Testis (tissue), 3 donors: ENCODE measurements around the gene TPSAB1. TPM values are rescaled to one million over a fixed set of nuclear protein-coding genes. Genes with fewer than 3 reads are reported as not detected.
"Not testable (repeated sequence)": the region's sequence is repeated elsewhere in the genome, so short reads cannot be mapped to it uniquely, and the experiment has no call there.

Source experiments
- DNase-seq: peaks from one replicate; pipeline ENCODE4 v3.0.0-alpha.2; 2019
- H3K27ac ChIP-seq, 2 donors: fragments of 200-600 bp; sonication (generic); one replicate each; pipeline ENCODE4 v1.5.1; 2019
- H3K27me3 ChIP-seq: fragments of 200-600 bp; sonication (generic); one replicate; pipeline ENCODE4 v1.5.1; 2019
- H3K36me3 ChIP-seq: fragments of 200-600 bp; sonication (generic); one replicate; pipeline ENCODE4 v1.5.1; 2017; ENCODE audit warnings: low read depth; ENCODE audit errors: missing control alignments
- H3K4me1 ChIP-seq: fragments of 200-600 bp; sonication (generic); one replicate; pipeline ENCODE4 v1.5.1; 2019
- H3K4me3 ChIP-seq, 2 donors: fragments of 200-600 bp; sonication (generic); one replicate each; pipeline ENCODE4 v1.5.1; 2017 to 2019
- H3K9me3 ChIP-seq: fragments of 200-600 bp; sonication (generic); one replicate; pipeline ENCODE4 v1.5.1; 2017
- POLR2A ChIP-seq: fragments of 450-650 bp; IDR thresholded peaks from one replicate; pipeline ENCODE4 v1.6.1; 2017; ENCODE audit warnings: antibody characterized with exemption, mild to moderate bottlenecking, moderate library complexity
- WGBS, 2 donors: methylation state at CpG; one replicate each; pipeline ENCODE4 v1.1.5; 2018; 5-methylcytosine and 5-hydroxymethylcytosine counted together
- intact Hi-C: fragments of 100-400 bp; cut with DNase I; formaldehyde crosslinking; loops from one replicate; pipeline ENCODE4 v1.15.1; 2023; ENCODE audit warnings: low total_unique reads
- polyA plus RNA-seq: library from polyadenylated mRNA; stranded (reverse); fragments of 350-450 nt; fragmentation: Illumina TruSeq; extraction: RNeasy Lipid Tissue Mini Kit (QIAGEN cat#74804); gene quantifications from one replicate; pipeline ENCODE4 v1.2.3, GENCODE V29; 2014; ENCODE audit warnings: low read depth, low replicate concordance; ENCODE audit not compliant: insufficient read depth
- total RNA-seq, 2 donors: library from RNA; depleted of rRNA; stranded (reverse); fragments of >200 nt; gene quantifications; one replicate each; pipeline ENCODE4 v1.2.3, GENCODE V29; 2016
- TF ChIP-seq, protein P1 (sequence below), 3 experiments: fragments of 450-650 bp in 2 of 3; fragments of 200-600 bp in 1 of 3; sonication (generic) in 1 of 3; IDR thresholded peaks; one replicate each; pipeline ENCODE4 v1.5.1; 2016 to 2019; ENCODE audit warnings: antibody characterized with exemption in 3 of 3, mild to moderate bottlenecking in 2 of 3, moderate library complexity in 1 of 3

TPSAB1 gene
- total and polyA plus RNA-seq, 3 donors from 2014 or later: 11.7 to 32.0 (median 12.2) TPM

DNA sequence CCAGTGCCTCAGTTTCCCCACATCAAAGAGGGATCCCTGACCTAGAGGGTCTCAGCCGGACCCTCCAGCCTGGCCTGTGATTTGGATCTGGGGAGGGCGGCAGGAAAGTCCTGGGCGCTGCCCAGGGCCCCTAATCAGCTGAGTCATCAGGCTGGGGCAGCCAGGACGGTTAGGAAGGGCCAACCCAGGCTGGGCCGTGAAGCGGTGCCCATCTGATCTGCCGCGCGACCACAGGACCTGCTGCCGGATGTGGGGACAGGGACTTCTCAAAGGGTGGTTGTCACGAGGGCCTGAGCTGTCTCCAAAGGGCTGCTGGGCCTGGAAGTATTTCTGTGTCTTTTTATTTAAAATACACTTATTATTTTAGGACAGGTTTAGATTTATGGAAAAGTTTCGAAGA is 4.4 kb downstream of the TPSAB1 start:
- no peaks in the 10 kb centered on the region for H3K36me3 ChIP-seq
- H3K4me1 ChIP-seq: no peaks in the 10 kb centered on the region
- TF ChIP-seq, protein P1, sequence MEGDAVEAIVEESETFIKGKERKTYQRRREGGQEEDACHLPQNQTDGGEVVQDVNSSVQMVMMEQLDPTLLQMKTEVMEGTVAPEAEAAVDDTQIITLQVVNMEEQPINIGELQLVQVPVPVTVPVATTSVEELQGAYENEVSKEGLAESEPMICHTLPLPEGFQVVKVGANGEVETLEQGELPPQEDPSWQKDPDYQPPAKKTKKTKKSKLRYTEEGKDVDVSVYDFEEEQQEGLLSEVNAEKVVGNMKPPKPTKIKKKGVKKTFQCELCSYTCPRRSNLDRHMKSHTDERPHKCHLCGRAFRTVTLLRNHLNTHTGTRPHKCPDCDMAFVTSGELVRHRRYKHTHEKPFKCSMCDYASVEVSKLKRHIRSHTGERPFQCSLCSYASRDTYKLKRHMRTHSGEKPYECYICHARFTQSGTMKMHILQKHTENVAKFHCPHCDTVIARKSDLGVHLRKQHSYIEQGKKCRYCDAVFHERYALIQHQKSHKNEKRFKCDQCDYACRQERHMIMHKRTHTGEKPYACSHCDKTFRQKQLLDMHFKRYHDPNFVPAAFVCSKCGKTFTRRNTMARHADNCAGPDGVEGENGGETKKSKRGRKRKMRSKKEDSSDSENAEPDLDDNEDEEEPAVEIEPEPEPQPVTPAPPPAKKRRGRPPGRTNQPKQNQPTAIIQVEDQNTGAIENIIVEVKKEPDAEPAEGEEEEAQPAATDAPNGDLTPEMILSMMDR (IDR thresholded peaks at IDR 0.05): no peak
- no peak for TF ChIP-seq POLR2A
- H3K4me3 ChIP-seq: no peak overlapping the region
- intact Hi-C loops: no loop called here
- H3K9me3 ChIP-seq: no peaks in the 10 kb centered on the region
- DNase-seq: no peak
- H3K27ac ChIP-seq: no peak overlapping the region
- H3K27me3 ChIP-seq: no peaks in the 10 kb centered on the region
- WGBS, 2 donors: 84 to 90% methylated on average over 9 to 12 of the region's 12 CpGs

- intact Hi-C loops: no loop called here
- no peak for DNase-seq
- Histone ChIP-seq H3K4me1 (no peaks in the 10 kb centered on the region), H3K27ac (no peak overlapping the region), H3K9me3 (no peaks in the 10 kb centered on the region), H3K4me3 (no peak overlapping the region), H3K27me3 (no peaks in the 10 kb centered on the region), H3K36me3 (no peaks in the 10 kb centered on the region)
- no peak for TF ChIP-seq POLR2A
- WGBS, 2 donors: 51 to 60% methylated on average over 13 to 22 of the region's 22 CpGs
These were observed 5.0 kb downstream of the TPSAB1 start for GRCh38 chr16:1245452-1246020.

DNA sequence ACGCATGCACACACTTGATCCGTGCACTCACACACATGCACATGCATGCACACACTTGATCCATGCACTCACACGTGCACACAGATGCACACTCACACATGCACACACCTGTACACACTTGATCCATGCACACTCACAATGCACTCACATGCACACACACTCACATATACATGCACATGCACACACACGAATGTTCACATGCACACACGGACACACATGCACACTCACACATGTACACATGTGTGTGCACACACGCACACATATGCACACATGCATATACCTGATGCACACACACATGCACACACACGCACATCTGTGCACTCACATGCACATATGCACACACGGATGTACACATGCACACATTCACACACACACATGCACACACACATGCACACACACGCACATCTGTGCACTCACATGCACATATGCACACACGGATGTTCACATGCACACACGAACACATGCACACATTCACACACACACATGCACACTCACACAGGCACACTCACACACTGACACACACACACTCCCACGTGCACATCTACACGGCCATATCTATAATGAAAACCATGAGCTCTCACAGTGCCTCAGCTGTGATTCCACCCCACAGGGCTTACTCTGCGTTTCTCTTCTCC is 7.5 kb downstream of the TPSAB1 start:
- WGBS, 2 donors: 47 to 73% methylated on average over 13 of the region's 14 CpGs
- not testable (repeated sequence) for H3K27ac ChIP-seq, DNase-seq

GRCh38 chr16:1249031-1249755 is 8.7 kb downstream of the TPSAB1 start:
- H3K9me3 ChIP-seq, H3K27me3 ChIP-seq, H3K36me3 ChIP-seq, DNase-seq, intact Hi-C loops, H3K4me3 ChIP-seq, H3K27ac ChIP-seq, H3K4me1 ChIP-seq: not testable (repeated sequence)
- no CpG with 5 or more reads among the region's 43 CpGs for WGBS, 2 donors

More for the DNA sequence above, 7.5 kb downstream of the TPSAB1 start:
- H3K4me1 ChIP-seq, H3K27me3 ChIP-seq, H3K36me3 ChIP-seq, H3K4me3 ChIP-seq, H3K9me3 ChIP-seq, intact Hi-C loops: not testable (repeated sequence)

DNA sequence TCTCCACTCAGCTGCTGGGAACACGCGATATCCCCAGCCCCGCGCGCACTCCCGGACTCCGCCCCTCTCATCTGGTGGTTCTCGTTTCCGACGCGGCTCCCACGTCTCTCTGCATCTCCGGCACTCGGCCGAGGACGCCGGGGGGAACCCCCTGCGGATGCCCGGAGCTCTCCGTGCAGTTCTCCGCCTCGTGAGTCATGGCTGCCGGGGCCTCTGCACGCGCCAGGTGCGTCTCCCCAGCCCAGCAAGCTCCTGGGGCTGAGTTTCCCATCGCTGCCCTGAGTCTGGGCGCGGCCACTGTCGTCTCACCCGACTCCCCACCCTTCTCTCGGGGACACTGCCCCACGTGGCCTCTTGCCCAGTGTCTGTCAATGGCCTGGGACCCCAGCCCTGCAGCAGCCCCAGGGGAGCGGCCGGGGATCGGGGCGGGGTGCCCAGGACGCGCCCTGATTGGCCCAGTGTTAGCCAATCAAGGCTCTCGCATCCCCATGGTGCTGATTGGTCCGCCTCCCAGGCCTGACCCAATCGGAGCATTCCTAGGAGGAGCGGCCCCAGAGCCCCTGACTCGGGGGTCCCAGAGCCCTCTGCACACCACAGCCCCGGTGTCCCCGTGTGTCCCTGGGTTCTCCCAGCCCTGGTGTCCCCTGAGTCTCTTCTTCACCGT is 13.3 kb downstream of the TPSAB1 start:
- H3K4me3 ChIP-seq, H3K27me3 ChIP-seq, H3K4me1 ChIP-seq, intact Hi-C loops, DNase-seq, H3K36me3 ChIP-seq, H3K27ac ChIP-seq, H3K9me3 ChIP-seq: not testable (repeated sequence)
- WGBS, 2 donors: no CpG with 5 or more reads among the region's 47 CpGs

DNA sequence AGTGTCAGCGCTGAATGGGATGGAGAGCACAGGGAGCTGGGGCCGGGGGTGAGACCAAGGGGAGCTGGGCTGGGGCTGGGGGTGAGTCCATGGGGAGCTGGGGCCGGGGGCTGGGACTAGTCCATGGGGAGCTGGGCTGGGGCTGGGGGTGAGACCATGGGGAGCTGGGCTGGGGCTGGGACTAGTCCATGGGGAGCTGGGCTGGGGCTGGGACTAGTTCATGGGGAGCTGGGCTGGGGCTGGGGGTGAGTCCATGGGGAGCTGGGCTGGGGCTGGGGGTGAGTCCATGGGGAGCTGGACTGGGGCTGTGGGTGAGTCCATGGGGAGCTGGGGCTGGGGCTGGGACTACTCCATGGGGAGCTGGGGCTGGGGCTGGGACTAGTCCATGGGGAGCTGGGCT is 14.3 kb downstream of the TPSAB1 start:
- H3K27me3 ChIP-seq, H3K4me3 ChIP-seq, H3K27ac ChIP-seq, H3K36me3 ChIP-seq, intact Hi-C loops, H3K9me3 ChIP-seq, H3K4me1 ChIP-seq, DNase-seq: not testable (repeated sequence)
- WGBS, 2 donors: 75 to 80% methylated on average over 1 to 2 of the region's 3 CpGs

DNA sequence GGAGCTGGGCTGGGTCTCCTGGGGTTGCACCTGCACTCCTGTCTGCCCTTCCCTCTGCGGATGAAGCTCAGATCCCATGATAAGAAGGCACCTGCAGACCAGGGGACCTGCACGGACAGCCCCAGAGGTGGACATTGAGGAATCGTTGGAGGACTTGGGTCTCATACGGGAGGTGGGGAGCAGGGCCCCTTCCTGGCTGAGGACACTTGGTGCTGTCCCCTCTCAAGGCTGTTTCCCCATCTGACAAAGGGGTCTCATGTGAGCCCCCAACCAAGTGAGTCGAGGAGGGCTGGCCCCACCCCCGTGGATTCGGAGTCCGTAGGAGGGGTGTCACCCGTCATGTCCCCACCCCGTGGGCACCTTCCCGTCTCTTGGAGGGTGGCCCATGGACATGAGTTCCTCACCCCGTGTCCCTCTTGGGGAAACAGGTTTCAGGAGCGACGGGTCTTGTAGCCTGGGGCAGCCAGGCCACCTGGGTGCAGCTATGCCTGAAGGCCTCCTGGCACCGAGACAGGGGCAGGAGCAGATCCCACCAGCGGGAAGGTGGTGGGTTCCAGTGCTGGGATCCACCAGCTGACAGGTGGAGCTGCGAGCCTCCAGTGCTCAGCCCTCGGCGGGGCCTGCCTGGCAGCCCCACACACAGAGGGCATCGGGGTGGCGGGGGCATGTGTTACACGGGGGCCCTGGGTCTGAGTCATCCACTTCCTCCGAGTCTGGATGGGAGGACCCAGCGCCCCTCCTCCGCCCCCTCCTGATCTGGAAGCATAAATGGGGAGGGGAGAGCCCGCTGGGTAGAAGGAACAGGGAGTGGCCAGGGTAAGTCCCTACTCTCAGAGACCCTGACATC is 15.0 kb downstream of the TPSAB1 start, which contains the start of gene TPSD1:
TSS of gene TPSD1 (plus strand) at position 794 of the 847 bp plus-strand sequence. CDS start 212 bp downstream, outside the sequence.
- H3K27ac ChIP-seq, DNase-seq, H3K36me3 ChIP-seq, H3K9me3 ChIP-seq, intact Hi-C loops, H3K4me3 ChIP-seq, H3K27me3 ChIP-seq, H3K4me1 ChIP-seq: not testable (repeated sequence)
- WGBS, 2 donors: 73 to 86% methylated on average over 13 to 17 of the region's 26 CpGs

- DNase-seq, intact Hi-C loops, H3K4me3 ChIP-seq, H3K36me3 ChIP-seq, H3K27me3 ChIP-seq, H3K9me3 ChIP-seq, H3K27ac ChIP-seq, H3K4me1 ChIP-seq: not testable (repeated sequence)
- 72% methylated on average over 21 of the region's 23 CpGs; no CpG with 5 or more reads in 1 of the 2 donors for WGBS, 2 donors
These were observed 15.9 kb downstream of the TPSAB1 start for GRCh38 chr16:1256296-1256873.
